Small intestine (tissue), 16 donors: Measurements from ENCODE around the gene STOM. TPM values are rescaled to one million over a fixed set of nuclear protein-coding genes. Genes with fewer than 3 reads are reported as not detected.

Experiments used
- DNase-seq, 2 donors: peaks; one replicate each; pipeline versions ENCODE4 v3.0.0 to v3.0.0-alpha.2; 2013
- FAIRE-seq: peaks from 2 replicates; lab custom pipeline; 2012; peaks lifted over from hg19 to GRCh38; lab: Jason Lieb, UNC
- H3K27ac ChIP-seq, 3 donors: one replicate each; pipeline ENCODE4 v1.5.1; 2013; ENCODE audit warnings: low read length in 2 of 3, mild to moderate bottlenecking in 2 of 3, control low read depth in 1 of 3, inconsistent platforms in 1 of 3, low read depth in 1 of 3, moderate library complexity in 1 of 3
- H3K27me3 ChIP-seq, 3 donors: one replicate each; pipeline ENCODE4 v1.6.1; 2013; ENCODE audit warnings: low read length in 3 of 3, inconsistent platforms in 1 of 3; ENCODE audit not compliant: control insufficient read depth in 3 of 3, insufficient read depth in 3 of 3
- H3K36me3 ChIP-seq, 3 donors: one replicate each; pipeline ENCODE4 v1.6.1; 2013; ENCODE audit warnings: low read length in 3 of 3, inconsistent platforms in 1 of 3, low read depth in 1 of 3, mild to moderate bottlenecking in 1 of 3, moderate library complexity in 1 of 3; ENCODE audit not compliant: control insufficient read depth in 3 of 3, insufficient read depth in 2 of 3
- H3K4me1 ChIP-seq, 3 donors: one replicate each; pipeline ENCODE4 v1.6.1; 2013; ENCODE audit warnings: low read length in 2 of 3, inconsistent platforms in 1 of 3, low read depth in 1 of 3, mild to moderate bottlenecking in 1 of 3, moderate library complexity in 1 of 3; ENCODE audit not compliant: control insufficient read depth in 3 of 3, insufficient read depth in 2 of 3
- H3K4me3 ChIP-seq, 3 donors: one replicate each; pipeline ENCODE4 v1.5.1; 2013; ENCODE audit warnings: low read length in 3 of 3, control low read depth in 1 of 3, inconsistent platforms in 1 of 3, low read depth in 1 of 3, mild to moderate bottlenecking in 1 of 3, moderate library complexity in 1 of 3
- H3K9me3 ChIP-seq, 2 donors: one replicate each; pipeline ENCODE4 v1.6.1; 2013; ENCODE audit warnings: low read depth in 1 of 2, low read length in 1 of 2; ENCODE audit not compliant: control insufficient read depth in 2 of 2, insufficient read depth in 1 of 2
- WGBS, 3 donors: extraction: QIAGEN DNeasy Blood & Tissue Kit; methylation state at CpG; one replicate each; pipeline ENCODE4 v1.1.7; 2013; 5-methylcytosine and 5-hydroxymethylcytosine counted together
- long read RNA-seq, 10 donors: transcript quantifications; one replicate each; lab custom pipeline, GENCODE V29; 2026
- polyA plus RNA-seq, 4 donors: library from polyadenylated mRNA; stranded (reverse) in 3 of 4; unstranded in 1 of 4; fragments of 200-250 nt in 3 of 4; fragments of 120-200 nt in 1 of 4; gene quantifications; one replicate each; pipeline versions ENCODE4 v1.2.1 to v1.2.3, GENCODE V29; 2013
- donor health status: healthy with polysubstance abuse.
- donor health status: control.
- donor health status: control.
- donor health status: Bipolar disorder and iron deficiency.
- donor health status: healthy.

STOM gene, protein sequence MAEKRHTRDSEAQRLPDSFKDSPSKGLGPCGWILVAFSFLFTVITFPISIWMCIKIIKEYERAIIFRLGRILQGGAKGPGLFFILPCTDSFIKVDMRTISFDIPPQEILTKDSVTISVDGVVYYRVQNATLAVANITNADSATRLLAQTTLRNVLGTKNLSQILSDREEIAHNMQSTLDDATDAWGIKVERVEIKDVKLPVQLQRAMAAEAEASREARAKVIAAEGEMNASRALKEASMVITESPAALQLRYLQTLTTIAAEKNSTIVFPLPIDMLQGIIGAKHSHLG
- polyA plus RNA-seq, result 100 to 1,000 TPM in 1 of 4 donors, 10 to 100 TPM in 3; 20.8 to 115 (median 65.9) TPM
- long read RNA-seq, donor 1, transcript STOM-201 (7 exons, 3,010 nt), result major isoform, 28 of 33 reads
- long read RNA-seq, donor 1, partial matches to known transcripts, result 5 of 33 reads
- long read RNA-seq, donor 1, other reads (novel, unspliced or antisense), result 0 of 33 reads
- long read RNA-seq, donor 2, transcript STOM-201 (7 exons, 3,010 nt), result major isoform, 15 of 15 reads
- long read RNA-seq, donor 2, partial matches to known transcripts, result 0 of 15 reads
- long read RNA-seq, donor 2, other reads (novel, unspliced or antisense), result 0 of 15 reads
- long read RNA-seq, donor 3, transcript STOM-201 (7 exons, 3,010 nt), result major isoform, 10 of 15 reads
- long read RNA-seq, donor 3, partial matches to known transcripts, result 5 of 15 reads
- long read RNA-seq, donor 3, other reads (novel, unspliced or antisense), result 0 of 15 reads
- long read RNA-seq, donor 4, partial matches to known transcripts, result 0 of 1 reads
- long read RNA-seq, donor 4, other reads (novel, unspliced or antisense), result 0 of 1 reads
- long read RNA-seq, donor 5, partial matches to known transcripts, result 0 of 3 reads
- long read RNA-seq, donor 5, other reads (novel, unspliced or antisense), result 0 of 3 reads
- long read RNA-seq, donor 6, transcript STOM-201 (7 exons, 3,010 nt), result major isoform, 17 of 17 reads
- long read RNA-seq, donor 6, partial matches to known transcripts, result 0 of 17 reads
- long read RNA-seq, donor 6, other reads (novel, unspliced or antisense), result 0 of 17 reads
- long read RNA-seq, donor 7, result 0 reads
- long read RNA-seq, donor 8, partial matches to known transcripts, result 0 of 3 reads
- long read RNA-seq, donor 8, other reads (novel, unspliced or antisense), result 0 of 3 reads
- long read RNA-seq, donor 9, partial matches to known transcripts, result 0 of 2 reads
- long read RNA-seq, donor 9, other reads (novel, unspliced or antisense), result 0 of 2 reads
- long read RNA-seq, donor 10, transcript STOM-201 (7 exons, 3,010 nt), result major isoform, 31 of 42 reads
- long read RNA-seq, donor 10, partial matches to known transcripts, result 6 of 42 reads
- long read RNA-seq, donor 10, other reads (novel, unspliced or antisense), result 5 of 42 reads

DNA sequence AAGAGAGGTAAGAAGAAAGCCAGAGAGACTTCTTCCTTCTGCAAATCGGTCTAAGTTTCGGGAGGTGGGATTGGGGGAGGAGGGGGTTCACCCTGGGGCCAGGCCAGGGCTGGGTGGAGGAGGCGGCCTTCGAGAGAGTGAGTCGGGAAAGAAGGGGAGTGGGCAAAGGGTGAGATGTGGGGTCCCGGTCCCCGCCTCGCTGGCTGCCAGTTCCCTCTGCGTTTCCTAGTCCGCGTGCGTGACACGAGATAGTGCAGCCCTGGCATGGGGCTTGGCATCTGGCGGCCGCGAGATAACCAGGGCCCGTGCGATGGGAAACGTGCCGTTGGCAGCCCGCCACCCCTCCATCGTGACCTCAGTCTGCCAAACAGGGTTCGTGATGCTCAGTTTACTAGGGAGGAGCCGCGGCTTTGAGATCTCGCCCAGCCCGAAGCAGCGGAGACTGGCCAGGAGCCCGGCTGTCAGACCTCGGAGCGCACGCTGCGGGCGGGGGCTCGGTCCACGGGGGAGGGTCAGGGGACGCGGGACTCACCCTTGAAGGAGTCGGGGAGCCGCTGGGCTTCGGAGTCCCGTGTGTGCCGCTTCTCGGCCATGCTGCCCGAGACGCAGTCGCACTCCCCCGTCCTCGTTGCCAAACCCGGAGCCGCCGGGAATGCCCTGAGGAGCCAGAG is at the start of gene STOM:
STOM (minus strand) TSS at position 656 of the 671 bp plus-strand sequence; CDS start at position 593, 63 bp downstream.
- Histone ChIP-seq H3K9me3 (no peaks in the 10 kb centered on the region), H3K27ac (peak within 1 kb of the TSS; percentile 62 to 90 (median 85)), H3K36me3 (no peaks in the 10 kb centered on the region), H3K4me3 (peak within 1 kb of the TSS; percentile 64 to 89 (median 82)), H3K4me1 (peaks cover 0 to 43% (median 9%) of the 10 kb centered on the region in 3 donors), H3K27me3 (no peaks in the 10 kb centered on the region)
- FAIRE-seq (no peak), DNase-seq (peak in 1 of 2 donors; percentile 60)
- 1 to 5% (median 3%) methylated on average over 49 to 52 of the region's 52 CpGs for WGBS, 3 donors

DNA sequence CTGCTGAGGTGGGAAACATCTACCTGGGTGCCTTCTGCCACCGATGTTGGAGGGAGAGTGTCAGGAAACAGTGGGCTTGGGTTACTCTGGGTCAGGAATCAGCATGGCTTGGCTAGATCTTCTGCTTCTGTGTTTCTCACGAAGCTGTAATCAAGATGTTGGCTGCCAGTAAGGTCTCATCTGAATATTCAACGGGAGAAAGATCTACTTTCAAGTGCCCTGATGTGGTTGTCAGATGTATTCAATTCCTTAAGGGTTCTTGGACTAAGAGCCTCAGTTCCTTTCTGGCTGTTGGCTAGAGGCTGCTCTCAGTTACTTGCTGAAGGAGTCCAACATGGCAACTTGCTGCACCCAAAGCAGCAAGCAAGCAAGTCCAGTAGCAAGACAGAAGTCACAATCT is 41.9 kb upstream of the STOM start:
- Histone ChIP-seq H3K4me1 (no peaks in the 10 kb centered on the region), H3K4me3 (no peak overlapping the region), H3K27ac (no peak overlapping the region), H3K36me3 (no peaks in the 10 kb centered on the region), H3K9me3 (no peaks in the 10 kb centered on the region), H3K27me3 (no peaks in the 10 kb centered on the region)
- WGBS, 3 donors, result 69 to 77% (median 74%) methylated on average over 3 of the region's 3 CpGs
- DNase-seq (no peak), FAIRE-seq (no peak)

DNA sequence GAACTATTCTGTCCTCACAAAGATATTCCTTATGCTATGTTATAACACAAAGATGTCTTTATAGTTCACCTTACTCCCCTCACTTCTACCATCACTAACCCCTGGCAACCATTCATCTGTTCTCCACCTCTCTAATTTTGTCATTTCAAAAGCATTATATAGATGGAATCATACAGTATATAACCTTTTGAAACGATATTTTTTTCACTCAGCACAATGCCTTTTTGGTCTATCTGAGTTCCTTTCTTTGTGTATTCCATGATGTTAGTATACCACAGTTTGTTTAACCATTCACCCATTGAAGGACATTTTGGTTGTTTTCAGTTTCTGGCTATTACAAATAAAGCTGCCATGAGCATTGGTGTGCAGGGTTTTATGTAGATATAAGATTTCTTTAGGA is 35.8 kb upstream of the STOM start:
- Histone ChIP-seq H3K9me3 (no peaks in the 10 kb centered on the region), H3K27ac (no peak overlapping the region), H3K4me1 (no peaks in the 10 kb centered on the region), H3K27me3 (no peaks in the 10 kb centered on the region), H3K36me3 (no peaks in the 10 kb centered on the region), H3K4me3 (no peak overlapping the region)
- DNase-seq (no peak), FAIRE-seq (no peak)
- 45 to 92% (median 73%) methylated on average over 1 of the region's 1 CpG for WGBS, 3 donors

DNA sequence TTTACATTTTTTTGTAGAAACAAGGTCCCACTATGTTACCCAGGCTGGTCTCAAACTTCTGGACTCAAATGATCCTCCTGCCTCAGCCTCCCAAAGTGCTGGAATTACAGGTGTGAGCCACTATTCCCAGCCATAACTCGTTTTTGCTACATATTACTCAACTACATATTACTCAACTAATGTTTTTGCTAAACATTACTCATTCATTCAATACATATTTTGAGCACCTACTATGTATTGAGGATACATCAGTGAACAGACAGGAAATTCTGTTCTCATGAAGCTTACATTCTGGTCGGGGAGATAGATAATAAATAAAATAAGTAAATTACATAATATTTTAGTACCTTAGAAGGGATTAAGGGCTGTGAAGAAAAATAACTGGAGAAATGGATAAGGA is 34.9 kb upstream of the STOM start:
- H3K27ac ChIP-seq, result no peak overlapping the region
- no peaks in the 10 kb centered on the region for H3K9me3 ChIP-seq
- 60 to 72% (median 72%) methylated on average over 2 of the region's 2 CpGs for WGBS, 3 donors
- no peak overlapping the region for H3K4me3 ChIP-seq
- H3K27me3 ChIP-seq, result no peaks in the 10 kb centered on the region
- H3K36me3 ChIP-seq, result no peaks in the 10 kb centered on the region
- no peak for FAIRE-seq
- H3K4me1 ChIP-seq, result no peaks in the 10 kb centered on the region
- DNase-seq, result no peak

DNA sequence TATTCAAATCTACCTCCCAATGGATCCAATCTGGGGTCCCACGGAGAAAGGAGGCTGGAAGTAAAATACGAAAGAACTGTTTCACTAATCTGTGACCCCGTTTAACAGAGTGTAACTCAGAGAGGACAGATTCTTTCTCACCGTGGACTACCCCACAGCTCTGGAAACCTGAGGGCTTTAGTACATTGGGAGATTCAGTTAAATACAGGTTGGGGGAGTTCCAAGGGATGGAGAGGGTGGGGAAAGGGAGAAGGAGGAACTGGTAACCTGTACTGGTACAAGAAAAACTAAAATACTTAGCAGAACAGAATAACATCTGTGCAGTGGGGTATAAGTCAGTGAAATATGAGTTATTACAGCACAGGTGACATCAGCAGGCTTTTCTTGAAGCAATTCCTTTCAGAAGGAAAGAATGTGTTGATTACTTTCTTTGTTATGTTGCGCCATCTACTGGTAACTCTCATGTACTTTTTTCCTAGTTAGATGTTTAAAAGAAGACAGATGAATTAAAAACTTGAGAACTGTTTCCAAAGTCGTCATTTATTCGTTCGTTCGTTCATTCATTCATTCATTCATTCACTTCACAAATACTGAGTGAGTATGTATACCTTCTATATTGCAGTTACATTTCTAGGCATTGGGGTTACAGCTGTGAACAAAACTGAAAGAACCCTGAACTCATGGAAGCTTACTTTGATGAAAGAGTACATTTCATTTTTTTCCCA is 30.0 kb upstream of the STOM start:
- H3K9me3 ChIP-seq, result no peaks in the 10 kb centered on the region
- WGBS, 3 donors, result 26 to 30% (median 28%) methylated on average over 9 of the region's 9 CpGs
- DNase-seq, result peak; percentile 77
- H3K4me1 ChIP-seq, result no peaks in the 10 kb centered on the region
- FAIRE-seq, result peak; percentile 39
- H3K4me3 ChIP-seq, result no peak overlapping the region
- H3K27ac ChIP-seq, result no peak overlapping the region
- no peaks in the 10 kb centered on the region for H3K27me3 ChIP-seq
- no peaks in the 10 kb centered on the region for H3K36me3 ChIP-seq

DNA sequence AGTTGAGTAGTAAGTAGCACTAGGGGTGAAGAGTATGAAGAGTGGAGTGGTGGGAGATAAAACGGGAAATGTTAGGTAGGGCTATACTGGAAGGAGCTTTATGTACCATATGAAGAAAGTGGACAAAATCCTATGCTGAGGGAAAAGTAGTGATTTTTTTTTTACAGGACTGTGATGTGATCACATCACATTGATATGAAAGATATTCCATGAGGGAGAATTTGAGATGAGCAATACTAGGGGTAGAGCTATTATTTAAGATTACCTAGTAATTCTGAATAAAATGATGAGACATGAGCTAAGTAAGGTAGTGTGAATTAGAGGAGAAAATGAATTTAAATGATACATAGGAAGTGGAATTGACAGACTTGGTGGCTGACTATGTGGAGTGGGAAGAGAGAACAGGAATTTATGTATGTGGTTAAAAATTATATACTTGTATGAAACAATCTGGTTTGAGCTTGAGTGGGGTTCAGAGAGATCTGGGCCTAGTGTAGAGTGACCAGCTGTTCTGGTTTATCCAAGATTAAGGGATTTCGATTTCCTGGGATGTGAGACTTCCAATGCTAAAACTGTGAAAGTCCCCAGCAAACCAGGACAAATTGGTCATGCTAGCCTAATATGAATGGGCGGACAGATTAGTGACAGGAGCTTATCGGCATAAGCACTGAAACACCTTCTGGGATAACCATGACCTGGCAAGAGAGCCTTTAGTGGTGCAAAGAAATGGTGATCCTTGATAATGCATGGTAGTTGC is 29.3 kb upstream of the STOM start:
- H3K27me3 ChIP-seq, result no peaks in the 10 kb centered on the region
- H3K36me3 ChIP-seq, result no peaks in the 10 kb centered on the region
- DNase-seq, result no peak
- 83 to 88% (median 84%) methylated on average over 4 of the region's 4 CpGs for WGBS, 3 donors
- no peaks in the 10 kb centered on the region for H3K9me3 ChIP-seq
- no peak overlapping the region for H3K4me3 ChIP-seq
- H3K4me1 ChIP-seq, result no peaks in the 10 kb centered on the region
- no peak for FAIRE-seq
- no peak overlapping the region for H3K27ac ChIP-seq

DNA sequence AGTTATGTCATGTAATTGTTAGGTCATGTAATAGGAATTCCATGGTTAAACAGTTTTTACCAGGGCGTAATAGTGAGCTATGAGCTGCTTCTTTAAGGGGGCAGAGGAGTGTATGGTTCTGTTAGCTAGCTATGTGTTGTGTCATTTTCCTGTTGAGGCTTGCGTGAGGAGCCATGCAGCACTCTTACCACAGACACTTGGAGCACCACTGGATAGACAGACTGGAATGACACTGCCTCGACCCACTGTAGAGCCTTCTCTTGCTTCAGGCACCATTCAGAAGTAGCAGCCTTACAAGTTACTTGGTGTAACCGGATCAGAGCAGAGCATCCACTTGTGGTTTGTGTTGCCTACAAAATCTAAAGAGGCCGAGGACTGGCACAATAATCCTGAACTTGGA is 28.3 kb upstream of the STOM start:
- H3K4me3 ChIP-seq, result no peak overlapping the region
- H3K4me1 ChIP-seq, result peaks cover 0 to 1% (median 0%) of the 10 kb centered on the region in 3 donors
- no peaks in the 10 kb centered on the region for H3K9me3 ChIP-seq
- no peak for FAIRE-seq
- no peak for DNase-seq
- WGBS, 3 donors, result 85 to 94% (median 85%) methylated on average over 5 of the region's 5 CpGs
- H3K27ac ChIP-seq, result no peak overlapping the region
- no peaks in the 10 kb centered on the region for H3K27me3 ChIP-seq
- H3K36me3 ChIP-seq, result no peaks in the 10 kb centered on the region
